Left renal pelvis (tissue), 4 donors: ENCODE measurements around the gene ADCY10. TPM values are rescaled to one million over a fixed set of nuclear protein-coding genes. Genes with fewer than 3 reads are reported as not detected.

Experiments
- DNase-seq, 4 donors: peaks; one replicate each; pipeline ENCODE4 v3.0.0-alpha.2; 2013; ENCODE audit warnings: low read depth in 4 of 4, low spot score in 3 of 4
- polyA plus RNA-seq, 4 donors: library from polyadenylated mRNA; unstranded; fragments of 120-200 nt; gene quantifications; one replicate each; pipeline ENCODE4 v1.2.1, GENCODE V29; 2013; ENCODE audit not compliant: insufficient read length in 4 of 4

ADCY10 gene
- polyA plus RNA-seq, 4 donors: 0.07 to 0.96 (median 0.39) TPM

DNA sequence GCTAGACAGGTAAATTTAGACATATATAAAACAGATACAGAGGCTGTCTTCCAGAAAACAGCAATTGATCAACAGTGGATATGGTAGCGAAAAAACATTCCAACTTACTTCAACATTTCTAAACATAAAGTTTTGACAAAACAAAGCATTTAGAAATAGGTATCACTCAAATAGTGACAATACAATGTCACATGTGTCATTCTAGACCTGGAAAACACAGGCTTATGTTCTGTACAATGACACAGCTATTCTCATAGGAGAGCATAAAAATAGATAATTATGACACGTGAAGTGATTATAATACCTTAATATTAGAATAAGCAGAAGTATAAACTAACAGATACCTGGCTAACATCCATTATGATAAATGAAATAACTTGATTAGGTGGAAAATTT lies 14.5 kb upstream of the ADCY10 start:
- no peak for DNase-seq

GRCh38 chr1:167927046-167927754 lies 13.3 kb upstream of the ADCY10 start:
- no peak for DNase-seq

GRCh38 chr1:167926486-167926997 lies 12.6 kb upstream of the ADCY10 start:
- DNase-seq: no peak

- DNase-seq: no peak
Measured at GRCh38 chr1:167924543-167925231, 10.8 kb upstream of the ADCY10 start.

DNA sequence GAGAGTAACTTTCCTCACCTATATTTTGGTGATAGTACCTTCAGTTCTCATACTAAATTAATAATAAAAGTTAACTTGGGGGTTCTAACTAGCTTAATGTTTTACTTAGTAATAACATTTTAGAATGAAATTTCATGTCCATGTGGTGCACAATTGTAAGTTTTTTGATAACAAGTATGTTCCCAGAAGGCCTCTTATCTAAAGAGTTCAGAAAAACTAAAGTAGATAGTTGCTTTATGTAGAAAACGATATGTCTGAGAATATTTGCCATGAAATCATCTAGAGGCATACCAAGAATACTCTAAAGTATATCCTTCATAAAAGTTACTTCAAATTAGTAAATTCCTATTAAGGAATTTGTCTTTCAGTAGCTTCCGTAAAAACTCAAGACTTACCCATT lies 10.2 kb upstream of the ADCY10 start:
- DNase-seq: no peak

- no peak for DNase-seq
Measured at GRCh38 chr1:167923324-167924056, 9.6 kb upstream of the ADCY10 start.

- DNase-seq: no peak
Measured at GRCh38 chr1:167922611-167923074, 8.7 kb upstream of the ADCY10 start.

GRCh38 chr1:167922023-167922422 lies 8.1 kb upstream of the ADCY10 start:
- DNase-seq: no peak

GRCh38 chr1:167916766-167917511 lies 3.0 kb upstream of the ADCY10 start:
- no peak for DNase-seq

DNA sequence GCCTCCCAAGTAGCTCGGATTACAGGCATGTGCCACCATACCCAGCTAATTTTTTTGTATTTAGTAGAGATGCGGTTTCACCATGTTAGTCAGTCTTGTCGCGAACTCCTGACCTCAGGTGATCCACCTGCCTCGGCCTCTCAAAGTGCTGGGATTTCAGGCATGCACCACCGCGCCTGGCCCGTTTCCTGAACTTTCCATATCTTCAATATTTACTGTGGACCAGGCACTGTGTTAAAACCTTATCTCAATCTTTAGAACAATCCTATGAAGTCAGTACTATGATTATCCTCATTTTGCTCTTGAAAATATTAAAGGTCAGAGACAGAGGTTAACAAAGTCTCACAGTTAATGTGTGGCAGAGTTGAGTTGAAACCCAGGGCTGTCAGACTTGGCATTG lies 1.6 kb upstream of the ADCY10 start:
- no peak for DNase-seq

DNA sequence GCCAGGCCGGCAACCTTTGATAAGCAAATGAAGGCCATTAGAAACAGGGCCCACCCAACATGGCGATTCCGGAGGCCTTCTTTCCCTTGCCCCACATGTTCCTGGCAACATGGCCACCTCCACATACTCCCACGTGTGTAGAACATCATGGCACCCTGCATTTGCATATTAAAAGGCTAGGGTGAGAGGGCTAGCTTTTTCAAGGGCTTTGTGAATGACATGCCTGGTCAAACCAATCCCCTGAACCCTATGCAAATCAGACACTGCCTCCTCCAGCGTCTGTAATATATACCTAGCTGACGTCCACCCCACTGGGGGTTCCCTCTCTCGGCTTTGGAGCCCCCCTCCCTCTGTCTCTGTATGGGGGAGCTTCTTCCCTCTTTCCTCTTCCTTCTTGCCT lies 1.6 kb downstream of the ADCY10 start:
- no peak for DNase-seq

GRCh38 chr1:167911413-167911812 lies 2.5 kb downstream of the ADCY10 start:
- no peak for DNase-seq

DNA sequence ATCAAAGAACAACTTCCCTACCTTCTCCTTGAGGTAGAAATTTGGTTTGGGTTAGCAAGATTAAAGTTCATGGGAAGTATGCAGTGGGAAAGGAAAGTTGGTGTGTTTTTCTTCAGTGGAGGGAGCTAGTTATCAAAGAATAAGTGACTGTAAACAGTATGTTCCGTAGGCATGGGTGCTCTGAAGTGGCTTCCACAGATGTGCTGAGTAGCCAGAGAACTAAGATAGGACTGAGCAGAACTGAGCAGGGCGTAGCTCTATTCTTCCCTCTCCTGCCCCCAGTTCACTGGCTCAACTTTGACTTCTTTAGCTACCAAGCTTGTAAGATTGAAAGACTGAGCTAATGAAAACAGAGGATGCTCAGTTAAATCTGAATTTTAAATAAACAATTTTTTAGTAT lies 3.4 kb downstream of the ADCY10 start:
- DNase-seq: no peak

DNA sequence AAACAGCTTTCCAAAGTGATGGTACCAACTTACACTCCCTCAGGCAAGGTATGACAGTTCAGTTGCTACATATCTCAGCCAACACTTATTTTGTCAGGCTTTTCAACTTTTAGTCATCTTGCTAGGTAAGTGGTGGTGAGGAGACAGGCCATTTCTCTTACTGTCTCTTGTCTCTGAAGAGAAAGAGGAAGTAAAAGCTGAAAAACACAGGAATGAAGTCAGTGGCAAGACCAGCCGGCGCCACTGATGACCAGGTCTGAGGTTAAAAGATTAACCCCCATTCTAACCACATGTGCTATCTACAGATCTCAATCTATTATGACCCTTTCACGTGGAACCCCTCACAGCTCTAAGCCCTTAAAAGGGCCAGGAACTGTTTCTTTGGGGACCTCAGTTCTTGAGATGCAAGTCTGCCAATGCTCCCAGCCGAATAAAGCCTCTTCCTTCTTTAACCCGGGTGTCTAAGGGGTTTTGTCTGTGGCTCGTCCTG lies 4.2 kb downstream of the ADCY10 start:
- no peak for DNase-seq

DNA sequence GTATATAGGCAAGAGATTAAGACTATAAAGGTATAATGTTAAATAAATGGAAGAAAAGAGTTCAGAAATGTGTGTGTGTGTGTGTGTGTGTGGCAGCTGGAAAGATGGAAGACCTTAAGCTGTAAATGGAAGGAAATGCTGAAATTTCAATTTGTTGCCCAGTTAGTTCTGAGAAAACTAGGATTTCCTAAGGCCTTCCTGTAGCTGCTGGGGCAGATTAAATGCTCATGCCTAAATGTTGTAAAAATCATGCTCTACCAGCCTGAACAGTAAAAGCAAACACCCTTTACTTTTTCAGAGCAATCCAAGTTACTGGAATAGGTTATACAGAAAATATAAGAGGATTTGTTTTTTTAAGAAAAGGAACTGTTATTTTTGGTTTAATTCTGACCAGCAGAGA lies 8.3 kb downstream of the ADCY10 start:
- no peak for DNase-seq

- DNase-seq: no peak
Measured at GRCh38 chr1:167905182-167905581, 8.8 kb downstream of the ADCY10 start.

GRCh38 chr1:167904652-167905130 lies 9.2 kb downstream of the ADCY10 start:
- DNase-seq: no peak

DNA sequence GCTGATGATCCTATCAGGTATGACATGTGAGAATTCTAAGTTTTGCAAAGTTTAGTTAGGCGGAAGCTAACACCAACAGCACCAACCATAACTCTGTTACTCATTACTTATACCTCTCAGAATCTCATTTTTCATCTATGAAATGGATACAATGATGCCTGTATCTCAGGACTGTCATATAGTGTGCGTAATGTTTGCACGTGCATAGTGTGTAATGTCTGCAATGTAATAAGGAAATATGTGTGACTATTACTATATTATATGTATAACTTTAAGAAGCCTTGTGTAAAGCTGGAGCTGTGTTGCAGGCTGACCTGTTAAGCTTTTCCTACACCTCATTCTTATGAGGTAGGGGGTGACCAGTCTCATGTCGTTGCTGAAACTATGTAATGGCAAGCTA lies 13.0 kb downstream of the ADCY10 start:
- DNase-seq: no peak

DNA sequence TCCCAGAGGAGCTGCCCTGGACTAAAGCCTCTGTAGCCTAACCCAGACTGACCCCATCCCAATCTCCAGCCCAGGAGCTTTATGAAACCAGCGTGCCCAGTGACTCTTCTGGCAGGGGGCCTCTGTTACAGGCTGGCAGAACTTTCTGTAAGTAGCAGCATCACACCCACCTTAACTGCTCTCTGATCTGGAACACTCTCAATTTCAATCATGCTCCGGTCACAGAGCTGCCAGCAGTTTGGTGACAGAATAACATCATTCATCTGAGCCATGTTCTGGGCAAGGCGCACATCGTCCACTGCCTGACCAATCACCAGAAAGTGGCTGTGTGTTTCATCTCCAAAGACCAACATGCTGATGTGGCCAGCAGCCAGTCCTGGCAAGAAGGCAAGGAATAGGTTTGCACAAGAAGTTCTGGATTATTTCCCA lies 14.7 kb downstream of the ADCY10 start:
- DNase-seq: no peak

- DNase-seq: no peak
Measured at GRCh38 chr1:167898578-167899222, 15.2 kb downstream of the ADCY10 start.
